ENCODE measurements around the gene ARHGEF11.

Gene ARHGEF11

GRCh38 chr1:156899956-156900718, 145.4 kb downstream of the ARHGEF11 start:
- H3K9me3 ChIP-seq (ENCODE audit: severe bottlenecking) = no peaks in the 10 kb centered on the region
- H3K27me3 ChIP-seq (ENCODE audit: insufficient read depth, low read depth, severe bottlenecking) = no peaks in the 10 kb centered on the region
- DNase-seq = no peak
- no peaks in the 10 kb centered on the region for H3K36me3 ChIP-seq
- no peak for TF ChIP-seq CTCF (IDR thresholded peaks at IDR 0.05; ENCODE audit: low read depth, low read length)
- H3K27ac ChIP-seq = no peak overlapping the region
- no peak overlapping the region for H3K4me3 ChIP-seq (ENCODE audit: low read depth, low read length)

- H3K36me3 ChIP-seq = no peaks in the 10 kb centered on the region
- no peak overlapping the region for H3K4me3 ChIP-seq (ENCODE audit: low read depth, low read length)
- no peak for DNase-seq
- H3K27me3 ChIP-seq (ENCODE audit: insufficient read depth, low read depth, severe bottlenecking) = no peaks in the 10 kb centered on the region
- H3K9me3 ChIP-seq (ENCODE audit: severe bottlenecking) = no peaks in the 10 kb centered on the region
- no peak for TF ChIP-seq CTCF (IDR thresholded peaks at IDR 0.05; ENCODE audit: low read depth, low read length)
- no peak overlapping the region for H3K27ac ChIP-seq
Observed at GRCh38 chr1:156898971-156899664, 146.4 kb downstream of the ARHGEF11 start.

- DNase-seq = no peak
- Histone ChIP-seq H3K36me3 (no peaks in the 10 kb centered on the region), H3K4me3 (ENCODE audit: low read depth, low read length) (no peak overlapping the region), H3K27ac (no peak overlapping the region), H3K27me3 (ENCODE audit: insufficient read depth, low read depth, severe bottlenecking) (no peaks in the 10 kb centered on the region), H3K9me3 (ENCODE audit: severe bottlenecking) (no peaks in the 10 kb centered on the region)
- TF ChIP-seq CTCF (IDR thresholded peaks at IDR 0.05; ENCODE audit: low read depth, low read length) = no peak
Observed at GRCh38 chr1:156898161-156898566, 147.4 kb downstream of the ARHGEF11 start.

GRCh38 chr1:156897078-156897825, 148.3 kb downstream of the ARHGEF11 start:
- Histone ChIP-seq H3K36me3 (no peaks in the 10 kb centered on the region), H3K27me3 (ENCODE audit: insufficient read depth, low read depth, severe bottlenecking) (no peaks in the 10 kb centered on the region), H3K9me3 (ENCODE audit: severe bottlenecking) (no peaks in the 10 kb centered on the region), H3K4me3 (ENCODE audit: low read depth, low read length) (no peak overlapping the region), H3K27ac (no peak overlapping the region)
- DNase-seq = no peak
- no peak for TF ChIP-seq CTCF (IDR thresholded peaks at IDR 0.05; ENCODE audit: low read depth, low read length)

- Histone ChIP-seq H3K36me3 (no peaks in the 10 kb centered on the region), H3K27me3 (ENCODE audit: insufficient read depth, low read depth, severe bottlenecking) (no peaks in the 10 kb centered on the region), H3K27ac (no peak overlapping the region), H3K9me3 (ENCODE audit: severe bottlenecking) (no peaks in the 10 kb centered on the region), H3K4me3 (ENCODE audit: low read depth, low read length) (no peak overlapping the region)
- no peak for TF ChIP-seq CTCF (IDR thresholded peaks at IDR 0.05; ENCODE audit: low read depth, low read length)
- no peak for DNase-seq
Observed at GRCh38 chr1:156896490-156897033, 149.0 kb downstream of the ARHGEF11 start.
